Neuronal stem cell (in vitro differentiated cells): ENCODE measurements around the gene CYS1.
A peak's percentile ranks its signal among the peaks of the same experiment; 100 is the strongest.

ENCODE experiments used
- DNase-seq: peaks from one replicate; pipeline ENCODE4 v3.0.0-alpha.2; 2013; ENCODE audit warnings: low spot score
- H2AFZ ChIP-seq: one replicate; pipeline ENCODE4 v1.6.1; 2013; ENCODE audit warnings: mild to moderate bottlenecking, low read length, inconsistent platforms
- H2AK5ac ChIP-seq: 2 replicates; pipeline ENCODE4 v1.6.1; 2013; ENCODE audit warnings: low read depth, mild to moderate bottlenecking, inconsistent platforms, low read length, moderate library complexity, mixed read lengths
- H2BK120ac ChIP-seq: 2 replicates; pipeline ENCODE4 v1.6.1; 2013; ENCODE audit warnings: low read depth, mild to moderate bottlenecking, inconsistent platforms, low read length, moderate library complexity, mixed read lengths
- H2BK12ac ChIP-seq: one replicate; pipeline ENCODE4 v1.6.1; 2013; ENCODE audit warnings: low read length, inconsistent platforms
- H2BK15ac ChIP-seq: 2 replicates; pipeline ENCODE4 v1.6.1; 2013; ENCODE audit warnings: mild to moderate bottlenecking, low read length, inconsistent platforms, mixed read lengths
- H2BK5ac ChIP-seq: one replicate; pipeline ENCODE4 v1.6.1; 2013; ENCODE audit warnings: inconsistent platforms, mild to moderate bottlenecking, low read length, moderate library complexity
- H3K14ac ChIP-seq: one replicate; pipeline ENCODE4 v1.6.1; 2013; ENCODE audit warnings: low read length, inconsistent platforms
- H3K18ac ChIP-seq: 2 replicates; pipeline ENCODE4 v1.6.1; 2013; ENCODE audit warnings: low read length, inconsistent platforms
- H3K23ac ChIP-seq: 2 replicates; pipeline ENCODE4 v1.6.1; 2013; ENCODE audit warnings: low read depth, mild to moderate bottlenecking, mixed read lengths, low read length, inconsistent platforms; ENCODE audit not compliant: poor library complexity
- H3K27ac ChIP-seq: replicated peaks from 3 replicates; pipeline ENCODE4 v1.5.1; 2013; ENCODE audit warnings: low read length, inconsistent platforms
- H3K27me3 ChIP-seq, 3 experiments: 2 replicates each; pipeline ENCODE4 v1.6.1; 2013; ENCODE audit warnings: low read length in 3 of 3, mild to moderate bottlenecking in 2 of 3, inconsistent platforms in 1 of 3, low read depth in 1 of 3, mixed read lengths in 1 of 3, moderate library complexity in 1 of 3; ENCODE audit not compliant: control insufficient read depth in 3 of 3, insufficient read depth in 3 of 3
- H3K36me3 ChIP-seq, 2 donors: replicated peaks in 1 of 2; 2 replicates each; pipeline ENCODE4 v1.6.1; 2013; ENCODE audit warnings: low read length in 2 of 2; ENCODE audit not compliant: control insufficient read depth in 2 of 2, insufficient read depth in 2 of 2
- H3K4ac ChIP-seq: 2 replicates; pipeline ENCODE4 v1.6.1; 2013; ENCODE audit warnings: inconsistent platforms, mild to moderate bottlenecking, low read length, moderate library complexity
- H3K4me1 ChIP-seq, 2 donors: 1 replicate in 1 of 2; 2 replicates in 1 of 2; pipeline ENCODE4 v1.6.1; 2013; ENCODE audit warnings: low read length in 2 of 2, low read depth in 1 of 2; ENCODE audit not compliant: control insufficient read depth in 2 of 2, insufficient read depth in 1 of 2
- H3K4me2 ChIP-seq: one replicate; pipeline ENCODE4 v1.6.1; 2013; ENCODE audit warnings: mild to moderate bottlenecking, low read length, inconsistent platforms; ENCODE audit not compliant: insufficient read depth, poor library complexity, severe bottlenecking
- H3K4me3 ChIP-seq, 2 donors: 2 replicates each; pipeline ENCODE4 v1.5.1; 2013; ENCODE audit warnings: low read length in 2 of 2, mild to moderate bottlenecking in 2 of 2, inconsistent platforms in 1 of 2, moderate library complexity in 1 of 2
- H3K79me1 ChIP-seq: one replicate; pipeline ENCODE4 v1.6.1; 2013; ENCODE audit warnings: low read depth, mild to moderate bottlenecking, inconsistent platforms, low read length, moderate library complexity
- H3K9ac ChIP-seq: one replicate; pipeline ENCODE4 v1.6.1; 2013; ENCODE audit warnings: mild to moderate bottlenecking, low read depth, low read length, inconsistent platforms; ENCODE audit not compliant: poor library complexity
- H3K9me3 ChIP-seq, 2 donors: replicated peaks in 1 of 2; 2 replicates each; pipeline versions ENCODE3 to v1.6.1; 2013; ENCODE audit warnings: low read length in 2 of 2, mild to moderate bottlenecking in 2 of 2, inconsistent platforms in 1 of 2, low read depth in 1 of 2, mixed read lengths in 1 of 2, moderate library complexity in 1 of 2; ENCODE audit not compliant: control insufficient read depth in 2 of 2, insufficient read depth in 1 of 2
- H4K8ac ChIP-seq: one replicate; pipeline ENCODE4 v1.6.1; 2013; ENCODE audit warnings: low read depth, mild to moderate bottlenecking, inconsistent platforms, low read length, moderate library complexity
- H4K91ac ChIP-seq: one replicate; pipeline ENCODE4 v1.6.1; 2013; ENCODE audit warnings: low read length, low read depth, mild to moderate bottlenecking, inconsistent platforms; ENCODE audit not compliant: poor library complexity
- WGBS, 2 donors: extraction: QIAGEN DNeasy Blood & Tissue Kit; methylation state at CpG; one replicate each; pipeline ENCODE4 v1.1.7; 2013; ENCODE audit warnings: missing lambda C conversion rate in 2 of 2, mixed read lengths in 1 of 2; ENCODE audit not compliant: insufficient read length in 2 of 2, insufficient replicate concordance in 1 of 2; ENCODE audit errors: extremely low coverage in 2 of 2; 5-methylcytosine and 5-hydroxymethylcytosine counted together

CYS1 gene

DNA sequence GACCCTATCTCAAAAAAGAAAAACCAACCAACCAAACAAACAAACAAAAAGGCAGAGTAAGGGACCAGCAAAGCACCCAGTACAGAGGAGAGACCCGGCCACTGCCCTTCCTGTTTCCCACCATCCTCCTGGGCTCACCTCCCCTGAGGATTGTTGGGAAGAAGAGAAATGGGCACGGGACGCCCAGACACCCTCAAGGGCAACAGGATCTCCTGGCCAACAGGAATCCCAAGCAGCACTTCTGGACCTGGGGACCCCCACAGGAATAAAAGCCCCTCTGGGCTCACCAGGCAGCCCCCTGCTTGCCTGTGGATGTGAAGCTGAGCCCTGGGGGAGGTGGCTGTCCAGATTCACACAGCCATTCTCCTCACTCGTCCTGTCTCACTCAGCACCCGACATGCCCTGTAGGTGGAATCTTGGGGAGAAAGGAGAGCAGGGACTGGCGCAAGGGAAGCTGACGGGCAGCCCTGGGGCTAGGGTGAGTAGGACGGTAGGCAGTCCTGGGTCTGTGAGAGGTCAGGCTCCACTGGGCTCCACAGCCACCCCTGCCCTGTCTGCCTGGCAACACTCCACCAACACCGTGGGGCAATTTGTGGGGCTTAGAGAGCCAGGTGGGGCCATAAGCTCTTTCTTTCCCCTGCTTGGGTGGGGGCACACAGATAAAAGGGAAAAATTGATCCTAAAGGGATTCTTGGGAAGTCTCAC is 18.8 kb downstream of the CYS1 start:
- no peak overlapping the region for H3K14ac ChIP-seq
- no peaks in the 10 kb centered on the region for H3K36me3 ChIP-seq
- no peak overlapping the region for H2BK5ac ChIP-seq
- H4K8ac ChIP-seq: no peak overlapping the region
- no peak overlapping the region for H3K23ac ChIP-seq
- peaks cover 17 to 19% of the 10 kb centered on the region in 2 donors for H3K4me1 ChIP-seq
- no peak overlapping the region for H2AFZ ChIP-seq
- H4K91ac ChIP-seq: no peak overlapping the region
- no peak for DNase-seq
- peaks cover 0 to 9% (median 1%) of the 10 kb centered on the region in 3 experiments for H3K27me3 ChIP-seq
- no peak overlapping the region for H3K27ac ChIP-seq
- H3K9me3 ChIP-seq: no peaks in the 10 kb centered on the region
- no peak overlapping the region for H2BK120ac ChIP-seq
- no CpG with 5 or more reads among the region's 9 CpGs for WGBS, 2 donors
- no peaks in the 10 kb centered on the region for H3K79me1 ChIP-seq
- no peak overlapping the region for H2BK15ac ChIP-seq
- no peak overlapping the region for H3K9ac ChIP-seq
- no peak overlapping the region for H2BK12ac ChIP-seq
- H3K18ac ChIP-seq: peak overlapping the region; percentile 16
- H3K4me3 ChIP-seq: no peak overlapping the region
- H2AK5ac ChIP-seq: peak overlapping the region; percentile 54
- no peak overlapping the region for H3K4ac ChIP-seq
- H3K4me2 ChIP-seq: no peak overlapping the region

DNA sequence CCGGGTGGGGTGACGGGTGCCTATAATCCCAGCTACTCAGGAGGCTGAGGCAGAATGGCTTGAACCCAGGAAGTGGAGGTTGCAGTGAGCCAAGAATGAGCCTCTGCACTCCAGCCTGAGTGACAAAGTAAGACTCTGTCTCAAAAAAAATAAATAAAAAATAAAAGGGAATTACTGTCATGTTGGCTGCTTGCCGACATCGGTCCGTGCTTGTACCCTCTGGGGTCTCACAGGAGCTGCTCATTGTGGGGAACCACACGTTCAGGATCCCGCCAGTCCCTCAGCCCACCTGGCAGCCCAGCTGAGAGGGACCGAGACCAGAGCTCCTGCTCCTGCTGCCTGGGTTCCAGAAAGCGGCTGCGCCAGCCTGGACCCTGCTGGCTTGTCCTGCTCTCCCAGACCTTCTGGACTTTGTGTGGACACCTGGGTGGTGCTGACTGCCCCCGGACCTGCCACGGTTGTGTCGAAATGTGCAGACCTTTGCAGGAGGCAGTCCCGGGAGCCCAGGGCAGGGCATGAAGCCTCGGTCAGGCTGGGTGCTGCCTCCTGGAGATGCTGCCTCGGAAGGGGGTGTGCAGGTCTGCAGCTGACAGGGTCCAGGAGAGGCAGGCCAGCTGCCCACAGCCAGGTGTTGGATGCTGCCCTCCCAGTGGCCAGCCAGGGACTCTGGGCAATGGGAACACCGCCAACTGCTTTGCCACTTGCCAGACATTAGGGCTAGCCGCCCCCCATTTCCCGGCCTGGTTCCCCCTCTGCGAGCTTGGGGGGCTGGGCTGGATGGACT is 20.5 kb downstream of the CYS1 start:
- peak overlapping the region; percentile 89 for H3K14ac ChIP-seq
- H4K91ac ChIP-seq: peak overlapping the region; percentile 85
- peak overlapping the region; percentile 81 for H2BK120ac ChIP-seq
- H3K4me1 ChIP-seq: peaks cover 10 to 12% of the 10 kb centered on the region in 2 donors
- no peak for DNase-seq
- no peak overlapping the region for H3K4ac ChIP-seq
- no peak overlapping the region for H2AFZ ChIP-seq
- peak overlapping the region; percentile 37 for H2AK5ac ChIP-seq
- peak overlapping the region; percentile 75 for H2BK5ac ChIP-seq
- peaks cover 0 to 3% (median 3%) of the 10 kb centered on the region in 3 experiments for H3K27me3 ChIP-seq
- H3K36me3 ChIP-seq: peaks cover 0 to 7% of the 10 kb centered on the region in 2 donors
- H3K18ac ChIP-seq: peak overlapping the region; percentile 76
- WGBS, 2 donors: no CpG with 5 or more reads among the region's 20 CpGs
- H2BK12ac ChIP-seq: peak overlapping the region; percentile 46
- H3K27ac ChIP-seq: no peak overlapping the region
- H3K23ac ChIP-seq: peak overlapping the region; percentile 65
- no peak overlapping the region for H3K9ac ChIP-seq
- no peaks in the 10 kb centered on the region for H3K79me1 ChIP-seq
- no peaks in the 10 kb centered on the region for H3K9me3 ChIP-seq
- no peak overlapping the region for H4K8ac ChIP-seq
- H3K4me2 ChIP-seq: no peak overlapping the region
- peak overlapping the region; percentile 37 for H2BK15ac ChIP-seq
- no peak overlapping the region for H3K4me3 ChIP-seq

GRCh38 chr2:10059016-10059351 is 21.2 kb downstream of the CYS1 start:
- Histone ChIP-seq H3K27ac (no peak overlapping the region), H3K36me3 (peaks cover 0 to 14% of the 10 kb centered on the region in 2 donors), H3K4ac (no peak overlapping the region), H3K9ac (no peak overlapping the region), H2BK12ac (peak overlapping the region; percentile 63), H2AFZ (peak overlapping the region; percentile 32), H3K14ac (peak overlapping the region; percentile 66), H3K4me1 (peaks cover 10 to 12% of the 10 kb centered on the region in 2 donors), H4K8ac (no peak overlapping the region), H3K4me2 (no peak overlapping the region), H2BK15ac (peak overlapping the region; percentile 87), H3K9me3 (no peaks in the 10 kb centered on the region), H4K91ac (no peak overlapping the region), H2BK120ac (no peak overlapping the region), H3K27me3 (peaks cover 0 to 3% (median 3%) of the 10 kb centered on the region in 3 experiments), H2AK5ac (peak overlapping the region; percentile 83), H3K23ac (peak overlapping the region; percentile 25), H3K79me1 (no peaks in the 10 kb centered on the region), H2BK5ac (peak overlapping the region; percentile 58), H3K18ac (peak overlapping the region; percentile 65), H3K4me3 (no peak overlapping the region)
- no CpG with 5 or more reads among the region's 17 CpGs for WGBS, 2 donors
- no peak for DNase-seq
